ENCODE data around the gene FUZ.
A peak's percentile ranks its signal among the peaks of the same experiment; 100 is the strongest.
"Not testable (repeated sequence)": the region's sequence is repeated elsewhere in the genome, so short reads cannot be mapped to it uniquely, and the experiment has no call there.

FUZ gene

GRCh38 chr19:49829721-49830120, 16.6 kb upstream of the FUZ start:
- DNase-seq: no peak

- no peak for DNase-seq
Measured at GRCh38 chr19:49829200-49829599, 16.1 kb upstream of the FUZ start.

GRCh38 chr19:49827034-49827433, 13.9 kb upstream of the FUZ start:
- DNase-seq: no peak

GRCh38 chr19:49824662-49825061, 11.6 kb upstream of the FUZ start:
- no peak for DNase-seq

GRCh38 chr19:49823472-49823871, 10.4 kb upstream of the FUZ start:
- DNase-seq: no peak

GRCh38 chr19:49820125-49820524, 7.0 kb upstream of the FUZ start:
- no peak for DNase-seq

GRCh38 chr19:49819452-49820115, 6.5 kb upstream of the FUZ start:
- not testable (repeated sequence) for DNase-seq

GRCh38 chr19:49818649-49819370, 5.7 kb upstream of the FUZ start:
- DNase-seq: no peak

- peak; percentile 87 for DNase-seq
Measured at GRCh38 chr19:49817964-49818648, 5.0 kb upstream of the FUZ start, which contains the start of gene MED25. TSS of gene MED25 (plus strand) at chr19:49818289. CDS start at chr19:49818342, 53 bp downstream.

- DNase-seq: no peak
Measured at GRCh38 chr19:49816590-49816989, 3.5 kb upstream of the FUZ start.

- no peak for DNase-seq
Measured at GRCh38 chr19:49814010-49814409, 918 bp upstream of the FUZ start.

GRCh38 chr19:49812452-49812996, 568 bp downstream of the FUZ start:
- no peak for DNase-seq

GRCh38 chr19:49811328-49811727, 1.8 kb downstream of the FUZ start:
- DNase-seq: no peak

- no peak for DNase-seq
Measured at GRCh38 chr19:49809941-49810389, 3.1 kb downstream of the FUZ start.

GRCh38 chr19:49809160-49809940, 3.7 kb downstream of the FUZ start:
- peak; percentile 68 for DNase-seq

- peak; percentile 94 for DNase-seq
Measured at GRCh38 chr19:49808711-49809159, 4.4 kb downstream of the FUZ start.

- no peak for DNase-seq
Measured at GRCh38 chr19:49807904-49808675, 5.0 kb downstream of the FUZ start.

- DNase-seq: no peak
Measured at GRCh38 chr19:49807058-49807903, 5.8 kb downstream of the FUZ start.

GRCh38 chr19:49806620-49806959, 6.5 kb downstream of the FUZ start:
- DNase-seq: no peak

GRCh38 chr19:49805822-49806619, 7.1 kb downstream of the FUZ start:
- no peak for DNase-seq

All from CD4-positive, alpha-beta T cell treated with Interleukin-6 for 4 hours (primary cell).